Cortex of kidney (tissue), 1 donor: Measurements from ENCODE around the gene MPV17.

Source experiments
- DNase-seq: peaks from one replicate; lab custom pipeline; 2025; lab: John Stamatoyannopoulos, UW

Gene MPV17

GRCh38 chr2:27264753-27265535, 58.0 kb downstream of the MPV17 start:
- no peak for DNase-seq

GRCh38 chr2:27264253-27264752, 58.6 kb downstream of the MPV17 start:
- no peak for DNase-seq

GRCh38 chr2:27263287-27264252, 59.3 kb downstream of the MPV17 start:
- DNase-seq = no peak

- no peak for DNase-seq
These were observed 60.3 kb downstream of the MPV17 start, which contains the start of gene SLC30A3 for GRCh38 chr2:27262379-27263286. SLC30A3 (minus strand) TSS chr2:27263047; CDS start chr2:27262906, 141 bp downstream.

- DNase-seq = no peak
These were observed 61.0 kb downstream of the MPV17 start for GRCh38 chr2:27261926-27262298.

- DNase-seq = no peak
These were observed 61.5 kb downstream of the MPV17 start for GRCh38 chr2:27261241-27261925.
